Embryonic facial prominence (tissue), 1 donor: ENCODE results near the gene STIM1.
"Not testable (repeated sequence)": the region's sequence is repeated elsewhere in the genome, so short reads cannot be mapped to it uniquely, and the experiment has no call there.

ENCODE experiments used
- DNase-seq: peaks from one replicate; pipeline ENCODE4 v3.0.0-alpha.2; 2016; ENCODE audit errors: extremely low spot score

The STIM1 gene

DNA sequence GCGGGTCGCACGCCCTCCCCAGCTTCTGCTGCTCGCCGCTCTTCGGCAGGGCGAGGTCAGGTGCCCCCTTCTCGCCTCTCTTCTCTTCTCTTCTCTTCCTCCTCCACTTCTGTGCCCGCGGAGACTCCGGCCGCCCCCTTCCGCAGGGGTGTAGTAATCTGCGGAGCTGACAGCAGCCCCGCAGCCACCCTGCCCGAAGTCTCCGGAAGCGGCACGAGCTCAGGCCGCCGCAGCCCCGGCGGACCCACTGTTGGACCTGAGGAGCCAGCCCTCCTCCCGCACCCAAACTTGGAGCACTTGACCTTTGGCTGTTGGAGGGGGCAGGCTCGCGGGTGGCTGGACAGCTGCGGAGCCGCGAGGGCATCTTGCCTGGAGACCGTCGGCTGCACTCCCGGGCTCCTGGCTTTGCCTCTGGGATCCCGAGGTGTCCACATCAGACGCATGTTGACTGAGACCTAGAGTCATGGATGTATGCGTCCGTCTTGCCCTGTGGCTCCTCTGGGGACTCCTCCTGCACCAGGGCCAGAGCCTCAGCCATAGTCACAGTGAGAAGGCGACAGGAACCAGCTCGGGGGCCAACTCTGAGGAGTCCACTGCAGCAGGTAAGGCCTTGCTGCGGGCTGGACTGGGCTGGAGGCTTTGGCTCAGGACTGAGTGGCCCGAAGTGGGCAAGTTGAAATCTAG lies 486 bp downstream of the STIM1 start:
- no peak for DNase-seq

- no peak for DNase-seq
Measured at GRCh38 chr11:3856856-3857553, 1.5 kb downstream of the STIM1 start.

GRCh38 chr11:3857628-3858027 lies 2.2 kb downstream of the STIM1 start:
- DNase-seq = no peak

GRCh38 chr11:3859373-3859881 lies 4.0 kb downstream of the STIM1 start:
- DNase-seq = no peak

DNA sequence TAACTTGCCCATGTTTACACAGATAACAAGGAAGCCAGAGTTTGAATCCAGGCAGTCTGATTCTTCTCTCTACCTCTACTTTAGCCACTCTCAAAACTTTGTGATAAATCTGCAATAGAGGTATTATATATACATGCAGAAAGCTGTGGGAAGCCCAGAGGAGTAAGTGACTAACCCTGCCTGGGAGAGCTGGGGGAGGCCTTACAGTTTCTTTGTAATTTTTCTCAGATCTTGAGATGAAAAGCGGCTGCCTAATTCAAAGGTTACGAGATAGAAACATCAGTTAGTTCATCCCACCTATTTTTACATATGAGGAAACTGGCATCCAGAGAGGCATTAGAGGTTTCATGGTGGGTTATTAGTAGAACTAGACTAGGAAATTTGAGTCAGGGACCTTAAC lies 4.9 kb downstream of the STIM1 start:
- DNase-seq = no peak

GRCh38 chr11:3860898-3861393 lies 5.5 kb downstream of the STIM1 start:
- not testable (repeated sequence) for DNase-seq

DNA sequence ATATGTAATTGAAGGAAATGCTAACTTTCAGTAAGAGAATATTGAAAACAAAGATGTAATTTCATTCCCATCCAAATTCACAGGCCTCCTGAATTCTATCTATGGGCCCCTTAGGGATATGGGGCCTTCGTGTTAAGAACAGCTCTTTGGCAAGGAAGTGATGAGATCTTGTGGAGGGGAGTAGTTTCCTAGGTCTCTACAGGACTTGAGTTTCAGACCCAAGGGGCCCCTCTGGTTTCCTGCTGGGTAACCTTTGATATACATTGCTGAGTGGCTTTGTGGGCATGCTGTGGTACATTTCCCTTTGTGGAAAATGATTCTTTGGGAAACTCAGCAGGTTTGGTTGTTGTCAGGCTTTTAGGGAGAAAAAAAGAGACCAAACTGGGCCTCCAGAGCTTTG lies 6.2 kb downstream of the STIM1 start:
- no peak for DNase-seq

GRCh38 chr11:3865388-3866193 lies 10.1 kb downstream of the STIM1 start:
- no peak for DNase-seq

DNA sequence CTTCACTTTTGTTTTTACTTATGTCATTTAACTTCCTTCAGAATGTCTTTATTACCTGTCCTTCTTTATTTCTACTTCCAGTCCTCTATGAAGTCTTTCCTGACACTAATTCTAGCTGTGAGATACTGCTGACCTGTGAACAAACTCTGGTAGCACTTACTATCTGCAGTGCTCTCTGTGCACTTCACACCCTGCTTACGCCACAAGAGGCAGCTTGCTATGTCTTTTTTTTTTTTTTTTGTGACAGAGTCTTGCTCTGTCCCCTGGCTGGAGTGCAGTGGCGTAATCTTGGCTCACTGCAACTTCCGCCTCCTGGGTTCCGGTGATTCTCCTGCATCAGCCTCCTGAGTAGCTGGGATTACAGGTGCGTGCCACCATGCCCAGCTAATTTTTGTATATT lies 10.7 kb downstream of the STIM1 start:
- DNase-seq = no peak

DNA sequence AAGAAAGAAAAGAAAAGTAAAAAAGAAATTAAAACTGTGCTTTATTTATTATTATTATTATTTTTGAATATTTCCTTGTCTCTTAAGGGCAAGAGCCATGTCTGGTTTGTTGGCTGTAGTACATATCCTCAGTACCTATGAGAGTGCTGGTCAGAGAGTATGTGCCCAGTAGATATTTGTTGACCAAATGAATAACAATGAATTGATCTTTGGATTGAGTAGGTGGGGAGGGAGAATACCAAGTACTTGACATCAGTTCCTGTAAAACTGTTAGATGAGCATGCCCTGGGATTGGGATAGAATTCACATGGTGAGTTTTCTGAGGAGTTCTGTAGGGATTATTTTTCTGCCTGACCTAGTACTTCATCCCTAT lies 11.4 kb downstream of the STIM1 start:
- DNase-seq = no peak

- DNase-seq = no peak
Measured at GRCh38 chr11:3867209-3868091, 12.0 kb downstream of the STIM1 start.

DNA sequence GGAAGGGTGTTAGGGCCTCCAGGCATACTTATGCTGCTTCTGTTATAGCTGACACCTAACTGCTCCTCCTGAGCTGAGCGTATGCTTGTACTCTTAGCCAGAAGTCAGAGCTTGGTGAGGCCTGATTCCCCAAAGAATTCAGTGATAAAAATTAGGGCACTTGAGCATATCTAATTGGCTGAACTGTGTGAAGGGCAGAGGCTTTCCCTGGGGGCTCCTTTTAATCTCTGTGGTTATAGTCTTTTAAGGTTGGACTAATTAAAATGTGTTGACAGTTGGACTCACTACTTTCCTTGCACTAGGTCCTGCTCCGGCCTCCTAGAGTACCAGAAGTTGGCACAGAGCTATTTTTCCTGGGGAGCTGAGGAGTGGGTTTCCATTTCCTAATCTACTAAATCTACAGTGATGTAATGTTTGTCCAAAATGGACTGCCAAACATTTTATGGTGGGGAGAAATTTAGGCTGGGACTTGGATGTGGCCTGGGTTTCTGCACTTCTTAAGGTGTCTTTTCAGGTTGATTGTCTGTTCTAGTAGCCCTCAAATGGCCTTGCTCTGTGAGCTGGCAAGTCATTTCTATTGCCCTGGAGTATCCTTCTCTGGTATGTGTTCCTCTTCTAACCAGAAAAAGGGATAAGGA lies 18.4 kb downstream of the STIM1 start:
- no peak for DNase-seq

DNA sequence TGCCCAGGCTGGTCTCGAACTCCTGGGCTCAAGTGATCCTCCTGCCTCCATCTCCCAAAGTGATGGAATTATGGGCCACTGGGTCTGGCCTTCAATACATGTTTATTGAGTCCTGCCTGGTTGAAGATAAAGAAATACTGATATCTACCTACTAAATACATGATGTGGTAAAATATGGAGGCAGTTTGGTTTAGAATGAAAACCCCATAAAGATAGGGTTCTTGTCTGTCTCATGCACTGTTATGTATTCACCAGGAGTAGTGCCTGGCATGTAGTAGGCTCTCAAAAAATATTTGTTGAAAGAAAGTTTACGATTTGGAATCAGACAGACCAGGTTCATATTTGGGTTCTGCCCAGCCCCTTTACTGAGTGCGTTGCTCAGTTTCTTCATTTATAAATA lies 21.1 kb downstream of the STIM1 start:
- DNase-seq = no peak

- no peak for DNase-seq
Measured at GRCh38 chr11:3877364-3878257, 22.1 kb downstream of the STIM1 start.

- no peak for DNase-seq
Measured at GRCh38 chr11:3878258-3878584, 22.8 kb downstream of the STIM1 start.

DNA sequence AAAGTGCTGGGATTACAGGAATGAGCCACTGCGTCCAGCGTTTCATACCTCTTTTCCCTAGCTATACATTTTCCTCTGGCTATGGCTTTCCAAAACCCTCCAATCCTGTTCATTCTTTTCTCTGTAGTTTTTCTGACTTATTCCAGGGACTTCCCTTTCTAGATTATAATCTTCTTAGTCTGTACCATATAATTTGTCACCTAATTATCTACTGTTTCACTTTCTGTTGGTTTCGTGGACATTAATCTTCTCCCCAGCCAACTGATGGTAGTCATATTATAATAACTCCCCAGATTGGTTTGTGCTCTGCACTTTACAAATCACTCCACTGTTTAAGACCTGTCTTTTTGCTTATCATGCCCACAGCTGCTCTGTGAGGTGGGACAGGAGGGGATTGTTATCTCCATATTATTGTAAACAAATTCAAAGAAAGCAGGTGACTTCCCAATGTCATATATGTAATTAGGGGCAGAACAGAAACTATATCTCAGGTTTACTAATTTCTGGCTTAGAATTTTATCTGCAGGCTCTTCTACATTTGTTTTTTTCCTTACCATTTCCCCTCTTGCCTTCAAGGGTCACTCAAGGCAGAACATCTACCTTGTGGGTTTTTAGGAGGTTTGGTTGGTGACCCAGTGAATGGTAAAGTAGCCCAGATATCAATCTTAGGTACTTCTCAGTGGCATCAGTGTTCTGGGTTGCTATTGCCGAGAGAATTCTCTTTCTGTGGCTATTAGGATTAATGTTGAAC lies 23.9 kb downstream of the STIM1 start:
- no peak for DNase-seq

DNA sequence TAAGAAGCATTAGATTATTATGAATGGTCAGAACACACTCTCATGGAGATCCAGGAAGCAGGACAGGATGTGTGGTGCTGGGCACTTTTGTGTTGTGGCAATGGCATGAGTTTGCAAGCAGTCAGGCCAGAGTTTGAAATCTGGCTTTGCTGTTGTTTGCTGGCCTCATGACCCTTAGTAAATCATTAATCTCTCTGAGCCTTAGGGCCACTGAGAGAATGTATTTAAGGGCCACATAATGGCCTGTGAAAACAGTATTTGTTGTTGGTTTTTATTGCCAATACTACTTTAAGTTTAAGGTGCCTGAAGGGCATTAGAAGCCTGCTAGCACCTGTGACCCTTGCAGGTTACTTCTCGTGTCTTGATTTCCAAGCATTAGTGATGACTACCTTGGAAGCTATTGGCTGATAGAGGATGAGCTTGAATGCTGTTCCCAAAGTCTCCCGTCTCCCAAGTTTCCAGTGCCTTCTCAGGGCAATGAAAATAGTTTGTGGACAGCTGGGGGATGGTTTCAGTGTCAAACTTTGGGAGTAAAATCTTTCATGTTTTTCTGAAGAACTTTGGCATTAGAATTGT lies 24.6 kb downstream of the STIM1 start:
- DNase-seq = no peak

DNA sequence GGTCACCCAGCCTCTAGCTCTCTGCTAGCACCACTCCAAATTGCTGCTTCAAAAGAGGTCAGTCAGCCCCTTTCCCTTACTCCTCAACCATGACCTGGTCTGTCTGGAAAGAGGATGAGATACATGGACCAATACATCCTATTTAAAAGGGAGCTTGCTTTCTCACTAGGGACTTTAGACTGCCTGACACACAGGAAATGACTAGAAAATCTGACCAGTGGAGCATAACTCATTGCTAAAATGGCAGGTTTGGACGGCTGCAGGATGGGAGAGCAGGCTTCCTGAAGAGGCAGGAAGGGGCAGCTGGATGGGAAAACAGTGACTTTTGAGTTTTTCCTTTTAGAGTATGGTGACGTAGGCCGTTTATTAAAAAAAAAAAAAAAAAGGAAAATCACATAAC lies 25.3 kb downstream of the STIM1 start:
- DNase-seq = no peak

DNA sequence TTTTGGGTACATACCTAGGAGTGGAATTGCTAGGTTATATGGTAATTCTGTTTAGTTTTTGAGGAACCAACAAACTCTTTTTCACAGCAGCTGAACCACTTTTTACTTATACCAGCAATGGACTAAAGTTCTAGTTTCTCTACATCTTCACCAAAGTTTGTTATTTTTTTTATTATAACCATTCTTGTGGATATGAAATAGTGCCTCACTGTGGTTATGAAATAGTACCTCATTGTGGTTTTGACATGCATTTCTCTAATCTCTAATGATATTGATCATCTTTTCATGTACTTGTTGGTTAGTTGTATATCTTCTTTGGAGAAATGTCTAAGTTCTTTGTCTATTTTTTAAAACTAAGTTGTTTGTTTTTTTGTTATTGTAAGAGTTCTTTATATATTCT lies 27.2 kb downstream of the STIM1 start:
- no peak for DNase-seq
